Upper lobe of left lung (tissue), 4 donors: ENCODE results near the gene NEDD8.

Experiments used
- EP300 ChIP-seq, 4 donors: sonication (generic); formaldehyde crosslinking; IDR thresholded peaks; one replicate each; pipeline ENCODE4 v1.5.1; 2017; ENCODE audit warnings: antibody characterized with exemption in 4 of 4, control low read depth in 2 of 4
- POLR2A ChIP-seq, 4 donors: fragments of 450-650 bp; IDR thresholded peaks; one replicate each; pipeline ENCODE4 v1.5.1; 2016 to 2017; ENCODE audit warnings: antibody characterized with exemption in 4 of 4, mild to moderate bottlenecking in 2 of 4
- POLR2AphosphoS5 ChIP-seq, 2 donors: sonication (generic); formaldehyde crosslinking; IDR thresholded peaks; one replicate each; pipeline ENCODE4 v1.5.1; 2017; ENCODE audit warnings: antibody characterized with exemption in 2 of 2
- TF ChIP-seq, protein P1 (sequence below), 6 experiments: fragments of 450-650 bp in 4 of 6; fragments of 200-600 bp in 2 of 6; sonication (generic) in 2 of 6; IDR thresholded peaks; one replicate each; pipeline ENCODE4 v1.5.1; 2016 to 2019; ENCODE audit warnings: antibody characterized with exemption in 6 of 6

- no peak for TF ChIP-seq POLR2AphosphoS5 (IDR thresholded peaks at IDR 0.05)
- TF ChIP-seq POLR2A (IDR thresholded peaks at IDR 0.05), result no peak
- TF ChIP-seq, protein P1, sequence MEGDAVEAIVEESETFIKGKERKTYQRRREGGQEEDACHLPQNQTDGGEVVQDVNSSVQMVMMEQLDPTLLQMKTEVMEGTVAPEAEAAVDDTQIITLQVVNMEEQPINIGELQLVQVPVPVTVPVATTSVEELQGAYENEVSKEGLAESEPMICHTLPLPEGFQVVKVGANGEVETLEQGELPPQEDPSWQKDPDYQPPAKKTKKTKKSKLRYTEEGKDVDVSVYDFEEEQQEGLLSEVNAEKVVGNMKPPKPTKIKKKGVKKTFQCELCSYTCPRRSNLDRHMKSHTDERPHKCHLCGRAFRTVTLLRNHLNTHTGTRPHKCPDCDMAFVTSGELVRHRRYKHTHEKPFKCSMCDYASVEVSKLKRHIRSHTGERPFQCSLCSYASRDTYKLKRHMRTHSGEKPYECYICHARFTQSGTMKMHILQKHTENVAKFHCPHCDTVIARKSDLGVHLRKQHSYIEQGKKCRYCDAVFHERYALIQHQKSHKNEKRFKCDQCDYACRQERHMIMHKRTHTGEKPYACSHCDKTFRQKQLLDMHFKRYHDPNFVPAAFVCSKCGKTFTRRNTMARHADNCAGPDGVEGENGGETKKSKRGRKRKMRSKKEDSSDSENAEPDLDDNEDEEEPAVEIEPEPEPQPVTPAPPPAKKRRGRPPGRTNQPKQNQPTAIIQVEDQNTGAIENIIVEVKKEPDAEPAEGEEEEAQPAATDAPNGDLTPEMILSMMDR (IDR thresholded peaks at IDR 0.05), result no peak
- TF ChIP-seq EP300 (IDR thresholded peaks at IDR 0.05), result no peak
Measured at GRCh38 chr14:24182110-24182882, 49.9 kb downstream of the NEDD8 start.
